Transverse colon (tissue), 4 donors: ENCODE results near the gene INCENP. TPM values are rescaled to one million over a fixed set of nuclear protein-coding genes. Genes with fewer than 3 reads are reported as not detected.

Experiments used
- DNase-seq: peaks from one replicate; pipeline ENCODE4 v3.0.0-alpha.2; 2019
- H3K27ac ChIP-seq, 4 donors: fragments of 200-600 bp; sonication (generic); 2 replicates each; pipeline ENCODE4 v1.5.1; 2016 to 2018; ENCODE audit warnings: inconsistent platforms in 4 of 4
- H3K27me3 ChIP-seq: fragments of 200-600 bp; sonication (generic); 2 replicates; pipeline ENCODE4 v1.5.1; 2017; ENCODE audit warnings: inconsistent platforms
- H3K36me3 ChIP-seq, 4 donors: fragments of 200-600 bp; sonication (generic); 2 replicates each; pipeline ENCODE4 v1.5.1; 2017 to 2019; ENCODE audit warnings: inconsistent platforms in 4 of 4
- H3K4me1 ChIP-seq, 4 donors: fragments of 200-600 bp; sonication (generic); 2 replicates each; pipeline ENCODE4 v1.5.1; 2017 to 2020; ENCODE audit warnings: inconsistent platforms in 4 of 4
- H3K4me3 ChIP-seq, 4 donors: fragments of 200-600 bp; sonication (generic); 1 replicate in 1 of 4; 2 replicates in 3 of 4; pipeline versions ENCODE4 v1.5.1 to v1.6.1; 2017 to 2019; ENCODE audit warnings: inconsistent platforms in 4 of 4
- H3K9me3 ChIP-seq, 2 donors: fragments of 200-600 bp; sonication (generic); 2 replicates each; pipeline ENCODE4 v1.5.1; 2017 to 2019; ENCODE audit warnings: inconsistent platforms in 2 of 2
- EP300 ChIP-seq: sonication (generic); formaldehyde crosslinking; IDR thresholded peaks from one replicate; pipeline ENCODE4 v1.6.1; 2017; ENCODE audit warnings: antibody characterized with exemption, low read depth
- POLR2A ChIP-seq: fragments of 450-650 bp; IDR thresholded peaks from one replicate; pipeline ENCODE4 v1.6.1; 2016; ENCODE audit warnings: antibody characterized with exemption, mild to moderate bottlenecking, moderate library complexity
- POLR2AphosphoS5 ChIP-seq, 3 donors: sonication (generic); formaldehyde crosslinking; IDR thresholded peaks; one replicate each; pipeline ENCODE4 v1.6.1; 2016; ENCODE audit warnings: antibody characterized with exemption in 3 of 3
- WGBS, 2 donors: methylation state at CpG; one replicate each; pipeline ENCODE4 v1.1.5; 2018; ENCODE audit warnings: low coverage in 1 of 2; 5-methylcytosine and 5-hydroxymethylcytosine counted together
- in situ Hi-C, 4 donors: fragments of 200-750 bp; cut with MboI; loops; one replicate each; pipeline versions ENCODE4 v1.15.0 to v1.15.1; 2017; ENCODE audit warnings: low sequenced_read_pairs in 3 of 4, low pct_ligation_motif_present in 1 of 4, low pct_unique_long_range_greater_than_20kb in 1 of 4
- intact Hi-C: fragments of 100-400 bp; cut with DNase I; formaldehyde crosslinking; loops from one replicate; pipeline ENCODE4 v1.15.1; 2023; ENCODE audit warnings: low total_unique reads
- total RNA-seq, 4 donors: library from RNA; depleted of rRNA; stranded (reverse); fragments of >200 nt; gene quantifications; one replicate each; pipeline ENCODE4 v1.1.0, GENCODE V29; 2016
- TF ChIP-seq, protein P1 (sequence below), 5 experiments: fragments of 200-600 bp in 3 of 5; fragments of 450-650 bp in 2 of 5; sonication (generic) in 3 of 5; IDR thresholded peaks; 1 replicate in 2 of 5; 2 replicates in 3 of 5; pipeline ENCODE4 v1.5.1; 2016 to 2017; ENCODE audit warnings: antibody characterized with exemption in 5 of 5, inconsistent platforms in 3 of 5, mild to moderate bottlenecking in 2 of 5, moderate library complexity in 1 of 5

Gene INCENP
- total RNA-seq, 4 donors from 2014 or later, result 10.5 to 38.9 (median 26.1) TPM

DNA sequence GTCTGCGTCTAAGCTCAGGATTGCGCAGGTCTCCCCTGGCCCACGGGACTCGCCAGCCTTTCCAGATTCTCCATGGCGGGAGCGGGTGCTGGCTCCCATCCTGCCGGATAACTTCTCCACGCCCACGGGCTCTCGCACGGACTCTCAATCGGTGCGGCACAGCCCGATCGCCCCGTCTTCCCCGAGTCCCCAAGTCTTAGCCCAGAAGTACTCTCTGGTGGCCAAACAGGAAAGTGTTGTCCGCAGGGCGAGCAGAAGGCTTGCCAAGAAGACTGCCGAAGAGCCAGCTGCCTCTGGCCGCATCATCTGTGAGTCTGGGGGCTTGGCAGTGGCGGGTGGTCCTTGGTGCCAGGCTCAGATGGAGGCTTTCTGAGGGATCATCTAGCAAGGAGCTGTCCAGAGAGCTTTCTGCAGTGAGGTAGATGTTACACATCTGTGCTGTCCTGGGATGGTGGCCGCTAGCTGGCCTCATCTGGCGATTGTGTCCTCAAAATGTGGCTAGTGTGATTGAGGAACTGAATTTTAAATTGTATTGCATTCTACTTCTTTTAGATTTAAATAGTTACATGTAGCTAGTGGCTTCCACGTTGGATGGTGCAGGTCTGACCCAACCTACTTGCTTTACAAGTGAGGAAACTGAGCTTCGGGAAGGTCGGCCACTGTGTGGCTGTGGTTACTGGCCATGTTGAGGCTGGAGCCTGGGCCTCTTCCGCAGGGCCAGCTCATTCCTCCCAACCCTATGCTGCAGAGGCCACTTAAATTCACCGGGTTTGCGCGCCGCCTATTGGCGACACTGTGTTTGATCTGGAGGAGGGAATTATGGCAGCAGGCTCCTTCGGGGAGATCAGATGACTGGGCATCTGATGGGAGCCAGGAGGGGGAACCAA is 6.7 kb downstream of the INCENP start:
- WGBS, 2 donors, result 96% methylated on average over 34 of the region's 34 CpGs; no CpG with 5 or more reads in 1 of the 2 donors
- H3K9me3 ChIP-seq, result no peaks in the 10 kb centered on the region
- peaks cover 0 to 12% (median 2%) of the 10 kb centered on the region in 4 donors for H3K36me3 ChIP-seq
- in situ Hi-C loops (no loop called here), intact Hi-C loops (no loop called here)
- DNase-seq, result no peak
- no peak overlapping the region for H3K27ac ChIP-seq
- H3K4me1 ChIP-seq, result peaks cover 0 to 3% (median 3%) of the 10 kb centered on the region in 4 donors
- TF ChIP-seq POLR2A, result no peak
- TF ChIP-seq, protein P1, sequence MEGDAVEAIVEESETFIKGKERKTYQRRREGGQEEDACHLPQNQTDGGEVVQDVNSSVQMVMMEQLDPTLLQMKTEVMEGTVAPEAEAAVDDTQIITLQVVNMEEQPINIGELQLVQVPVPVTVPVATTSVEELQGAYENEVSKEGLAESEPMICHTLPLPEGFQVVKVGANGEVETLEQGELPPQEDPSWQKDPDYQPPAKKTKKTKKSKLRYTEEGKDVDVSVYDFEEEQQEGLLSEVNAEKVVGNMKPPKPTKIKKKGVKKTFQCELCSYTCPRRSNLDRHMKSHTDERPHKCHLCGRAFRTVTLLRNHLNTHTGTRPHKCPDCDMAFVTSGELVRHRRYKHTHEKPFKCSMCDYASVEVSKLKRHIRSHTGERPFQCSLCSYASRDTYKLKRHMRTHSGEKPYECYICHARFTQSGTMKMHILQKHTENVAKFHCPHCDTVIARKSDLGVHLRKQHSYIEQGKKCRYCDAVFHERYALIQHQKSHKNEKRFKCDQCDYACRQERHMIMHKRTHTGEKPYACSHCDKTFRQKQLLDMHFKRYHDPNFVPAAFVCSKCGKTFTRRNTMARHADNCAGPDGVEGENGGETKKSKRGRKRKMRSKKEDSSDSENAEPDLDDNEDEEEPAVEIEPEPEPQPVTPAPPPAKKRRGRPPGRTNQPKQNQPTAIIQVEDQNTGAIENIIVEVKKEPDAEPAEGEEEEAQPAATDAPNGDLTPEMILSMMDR (IDR thresholded peaks at IDR 0.05), result no peak
- TF ChIP-seq POLR2AphosphoS5 (IDR thresholded peaks at IDR 0.05), result no peak
- TF ChIP-seq EP300, result no peak
- no peaks in the 10 kb centered on the region for H3K27me3 ChIP-seq
- no peak overlapping the region for H3K4me3 ChIP-seq

DNA sequence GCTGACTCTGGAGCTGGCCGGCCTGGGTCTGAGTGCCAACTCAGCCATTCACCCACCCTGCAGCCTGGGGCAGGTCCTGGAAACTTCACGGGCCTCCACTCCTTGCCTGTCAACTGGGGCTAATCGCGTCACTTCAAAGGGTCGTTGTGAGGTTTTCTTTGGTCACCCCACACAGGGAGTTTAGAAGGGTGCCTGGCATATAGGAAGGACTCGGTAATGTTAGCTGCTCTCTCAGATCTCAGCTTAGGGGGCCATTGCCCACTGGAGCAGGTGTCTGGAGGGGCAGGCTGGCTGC is 7.3 kb downstream of the INCENP start:
- H3K36me3 ChIP-seq, result peaks cover 0 to 12% (median 2%) of the 10 kb centered on the region in 4 donors
- intact Hi-C loops, result no loop called here
- H3K4me1 ChIP-seq, result no peaks in the 10 kb centered on the region
- H3K27me3 ChIP-seq, result no peaks in the 10 kb centered on the region
- no peak for DNase-seq
- no peak overlapping the region for H3K27ac ChIP-seq
- in situ Hi-C loops, result no loop called here
- WGBS, 2 donors, result 92 to 100% methylated on average over 1 to 6 of the region's 6 CpGs
- TF ChIP-seq POLR2A, result no peak
- TF ChIP-seq, protein P1 (IDR thresholded peaks at IDR 0.05), result no peak
- TF ChIP-seq EP300, result no peak
- TF ChIP-seq POLR2AphosphoS5 (IDR thresholded peaks at IDR 0.05), result no peak
- H3K4me3 ChIP-seq, result no peak overlapping the region
- no peaks in the 10 kb centered on the region for H3K9me3 ChIP-seq

DNA sequence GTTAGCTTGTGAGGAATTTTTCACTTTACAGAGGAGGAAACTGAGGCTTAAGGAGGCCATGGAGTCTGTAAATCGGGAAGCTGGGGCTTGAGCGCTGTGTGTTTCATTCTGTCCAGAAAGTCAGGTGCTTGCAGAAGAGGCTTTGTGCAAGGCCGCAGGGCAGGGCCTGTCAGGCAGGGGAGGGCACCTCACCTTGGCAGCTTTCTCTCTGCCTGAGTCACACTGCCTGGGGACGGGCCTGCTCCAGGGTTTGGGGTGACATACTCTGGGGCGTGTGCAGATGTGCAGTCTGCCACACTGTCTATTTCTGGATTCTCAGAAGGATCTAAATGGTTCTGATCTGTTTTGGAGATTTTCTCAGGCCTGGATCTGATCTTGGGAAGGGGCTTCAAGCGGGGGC is 8.4 kb downstream of the INCENP start:
- intact Hi-C loops (no loop called here), in situ Hi-C loops (no loop called here)
- H3K36me3 ChIP-seq, result peaks cover 0 to 12% (median 2%) of the 10 kb centered on the region in 4 donors
- no peaks in the 10 kb centered on the region for H3K9me3 ChIP-seq
- 90 to 95% methylated on average over 2 to 6 of the region's 6 CpGs for WGBS, 2 donors
- no peak for DNase-seq
- no peak overlapping the region for H3K27ac ChIP-seq
- TF ChIP-seq POLR2AphosphoS5 (IDR thresholded peaks at IDR 0.05) (no peak), POLR2A (no peak), EP300 (no peak)
- TF ChIP-seq, protein P1 (IDR thresholded peaks at IDR 0.05), result no peak
- H3K4me1 ChIP-seq, result no peaks in the 10 kb centered on the region
- H3K27me3 ChIP-seq, result no peaks in the 10 kb centered on the region
- H3K4me3 ChIP-seq, result no peak overlapping the region

GRCh38 chr11:62132689-62133293 is 9.0 kb downstream of the INCENP start:
- Histone ChIP-seq H3K4me3 (no peak overlapping the region), H3K4me1 (no peaks in the 10 kb centered on the region), H3K9me3 (no peaks in the 10 kb centered on the region), H3K27me3 (no peaks in the 10 kb centered on the region), H3K36me3 (peaks cover 0 to 12% (median 2%) of the 10 kb centered on the region in 4 donors), H3K27ac (no peak overlapping the region)
- 75 to 87% methylated on average over 6 of the region's 6 CpGs for WGBS, 2 donors
- DNase-seq, result no peak
- in situ Hi-C loops, result no loop called here
- intact Hi-C loops, result no loop called here
- TF ChIP-seq, protein P1 (IDR thresholded peaks at IDR 0.05), result no peak
- TF ChIP-seq POLR2AphosphoS5 (IDR thresholded peaks at IDR 0.05), result no peak
- TF ChIP-seq EP300, result no peak
- no peak for TF ChIP-seq POLR2A
